Heart left ventricle (tissue), 16 donors: ENCODE measurements around the gene RNF144B. TPM values are rescaled to one million over a fixed set of nuclear protein-coding genes. Genes with fewer than 3 reads are reported as not detected.

Source experiments
- ATAC-seq, 4 donors: fragments of 200-7000 bp; cut with Tn5 transposase; one replicate each; pipeline ENCODE4 v1.9.1; 2020 to 2022; ENCODE audit warnings: moderate library complexity in 4 of 4, mild to moderate bottlenecking in 3 of 4, moderate number of reproducible peaks in 1 of 4
- DNase-seq, 5 donors: peaks; one replicate each; pipeline ENCODE4 v3.0.0-alpha.2; 2020
- H3K27ac ChIP-seq, 12 donors: fragments of 200-600 bp; sonication (generic) in 4 of 12; one replicate each; pipeline versions ENCODE4 v1.5.0 to v1.8.0; 2016 to 2022; ENCODE audit warnings: mild to moderate bottlenecking in 2 of 12
- H3K27me3 ChIP-seq, 9 donors: fragments of 200-600 bp; sonication (generic) in 2 of 9; one replicate each; pipeline versions ENCODE4 v1.5.1 to v1.8.0; 2016 to 2022; ENCODE audit warnings: mild to moderate bottlenecking in 3 of 9
- H3K36me3 ChIP-seq, 9 donors: fragments of 200-600 bp; sonication (generic) in 2 of 9; one replicate each; pipeline versions ENCODE4 v1.5.0 to v1.8.0; 2018 to 2022; ENCODE audit warnings: mild to moderate bottlenecking in 2 of 9
- H3K4me1 ChIP-seq, 12 donors: fragments of 200-600 bp; sonication (generic) in 4 of 12; one replicate each; pipeline versions ENCODE4 v1.5.0 to v1.8.0; 2016 to 2022; ENCODE audit warnings: mild to moderate bottlenecking in 3 of 12
- H3K4me3 ChIP-seq, 12 donors: fragments of 200-600 bp; sonication (generic) in 4 of 12; one replicate each; pipeline versions ENCODE4 v1.5.0 to v1.8.0; 2017 to 2022; ENCODE audit warnings: mild to moderate bottlenecking in 9 of 12, moderate library complexity in 4 of 12
- H3K9me3 ChIP-seq, 12 donors: fragments of 200-600 bp; sonication (generic) in 4 of 12; one replicate each; pipeline versions ENCODE4 v1.5.0 to v1.8.0; 2016 to 2022; ENCODE audit warnings: mild to moderate bottlenecking in 1 of 12
- POLR2A ChIP-seq, 2 donors: fragments of 450-650 bp; IDR thresholded peaks; one replicate each; pipeline ENCODE4 v1.6.1; 2017; ENCODE audit warnings: antibody characterized with exemption in 2 of 2, mild to moderate bottlenecking in 2 of 2, moderate library complexity in 2 of 2
- WGBS, 4 donors: extraction: QIAGEN DNeasy Blood & Tissue Kit in 2 of 4; methylation state at CpG; one replicate each; pipeline versions ENCODE4 v1.1.5 to v1.1.7; 2013 to 2018; 5-methylcytosine and 5-hydroxymethylcytosine counted together
- intact Hi-C, 10 donors: fragments of 100-400 bp; cut with DNase I; formaldehyde crosslinking; loops; one replicate each; pipeline versions ENCODE4 v1.11.1 to v1.14.2; 2022
- polyA plus RNA-seq, 2 donors: library from polyadenylated mRNA; stranded (reverse); fragments of 200-250 nt; gene quantifications; one replicate each; pipeline ENCODE4 v1.2.3, GENCODE V29; 2013
- total RNA-seq, 9 donors: library from RNA; depleted of rRNA in 2 of 9; stranded (reverse); fragments of >200 nt in 2 of 9; fragmentation: NEBNext Ultra II Directional in 3 of 9; extraction: Animal tissue kit (Norgen Biotek cat#: 25700) in 3 of 9; gene quantifications; one replicate each; pipeline versions ENCODE4 v1.1.0 to v1.2.4, GENCODE V29; 2016 to 2023
- TF ChIP-seq, protein P1 (sequence below), 12 donors: fragments of 200-600 bp; sonication (generic) in 4 of 12; IDR thresholded peaks; one replicate each; pipeline versions ENCODE4 v1.5.0 to v1.8.0; 2018 to 2022; ENCODE audit warnings: antibody characterized with exemption in 12 of 12, mild to moderate bottlenecking in 5 of 12
- donor health status: ischemic (EF 13 %, LVEDD 7.1; RV severe dilation, severe dysfunction).
- donor health status: healthy with polysubstance abuse.
- donor health status: DM: no; HTN: yes; CAD: no.
- donor health status: DM: no; HTN: no; CAD: no.
- donor health status: ischemic (EF 25% LVEDD 6.9; RV normal size, moderate dysfunction).
- donor health status: ischemic (EF 25% LVEDD 5.7; RV mildly dilated, moderate dysfunction).
- donor health status: healthy.
- donor health status: DM: yes; HTN: yes; CAD: no.
- donor health status: ischemic (EF 35%, LVEDD 5.7; RV mildly dilated, moderate dysfunction).
- donor health status: nonischemic (EF 11% LVEDD 7.7; RV severe dilation, severe dysfunction).
- donor health status: DM: yes; HTN: yes; CAD: no.
- donor health status: PGD.
- donor health status: ischemic (EF 29% LVEDD 5.4; RV normal size, mild dysfunction).
- donor health status: nonischemic (EF 23%, LVEDD 6.1; RV moderate dilation, normal function).

The RNF144B gene
- total and polyA plus RNA-seq, 11 donors, result 6.1 to 20.7 (median 9.6) TPM

DNA sequence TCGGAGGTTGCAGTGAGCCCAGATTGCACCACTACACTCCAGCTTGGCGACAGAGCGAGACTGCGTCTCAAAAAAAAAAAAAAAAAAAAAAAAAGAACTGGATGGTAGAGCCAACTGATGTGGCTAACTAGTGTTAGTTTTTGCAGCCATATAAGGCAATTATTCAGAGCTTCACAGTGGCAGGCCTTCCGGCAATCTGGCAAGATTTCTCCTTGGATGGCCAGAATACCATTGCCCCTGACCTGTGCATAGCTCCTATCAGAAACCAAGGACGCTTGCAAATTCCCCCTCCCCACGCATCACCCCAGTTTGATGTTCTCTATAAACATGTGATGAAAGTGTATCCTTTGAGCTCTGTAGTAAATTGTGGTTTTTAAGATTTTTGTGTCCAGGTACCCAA is 127.0 kb downstream of the RNF144B start:
- TF ChIP-seq, protein P1, sequence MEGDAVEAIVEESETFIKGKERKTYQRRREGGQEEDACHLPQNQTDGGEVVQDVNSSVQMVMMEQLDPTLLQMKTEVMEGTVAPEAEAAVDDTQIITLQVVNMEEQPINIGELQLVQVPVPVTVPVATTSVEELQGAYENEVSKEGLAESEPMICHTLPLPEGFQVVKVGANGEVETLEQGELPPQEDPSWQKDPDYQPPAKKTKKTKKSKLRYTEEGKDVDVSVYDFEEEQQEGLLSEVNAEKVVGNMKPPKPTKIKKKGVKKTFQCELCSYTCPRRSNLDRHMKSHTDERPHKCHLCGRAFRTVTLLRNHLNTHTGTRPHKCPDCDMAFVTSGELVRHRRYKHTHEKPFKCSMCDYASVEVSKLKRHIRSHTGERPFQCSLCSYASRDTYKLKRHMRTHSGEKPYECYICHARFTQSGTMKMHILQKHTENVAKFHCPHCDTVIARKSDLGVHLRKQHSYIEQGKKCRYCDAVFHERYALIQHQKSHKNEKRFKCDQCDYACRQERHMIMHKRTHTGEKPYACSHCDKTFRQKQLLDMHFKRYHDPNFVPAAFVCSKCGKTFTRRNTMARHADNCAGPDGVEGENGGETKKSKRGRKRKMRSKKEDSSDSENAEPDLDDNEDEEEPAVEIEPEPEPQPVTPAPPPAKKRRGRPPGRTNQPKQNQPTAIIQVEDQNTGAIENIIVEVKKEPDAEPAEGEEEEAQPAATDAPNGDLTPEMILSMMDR (IDR thresholded peaks at IDR 0.05), result no peak
- no peak for TF ChIP-seq POLR2A (IDR thresholded peaks at IDR 0.05)
- Histone ChIP-seq H3K4me1 (no peaks in the 10 kb centered on the region), H3K9me3 (no peaks in the 10 kb centered on the region), H3K36me3 (no peaks in the 10 kb centered on the region), H3K27me3 (no peaks in the 10 kb centered on the region), H3K27ac (no peak overlapping the region), H3K4me3 (no peak overlapping the region)
- ATAC-seq, result no peak
- 85 to 95% (median 93%) methylated on average over 7 of the region's 7 CpGs for WGBS, 4 donors
- intact Hi-C loops, result no loop called here
- no peak for DNase-seq

DNA sequence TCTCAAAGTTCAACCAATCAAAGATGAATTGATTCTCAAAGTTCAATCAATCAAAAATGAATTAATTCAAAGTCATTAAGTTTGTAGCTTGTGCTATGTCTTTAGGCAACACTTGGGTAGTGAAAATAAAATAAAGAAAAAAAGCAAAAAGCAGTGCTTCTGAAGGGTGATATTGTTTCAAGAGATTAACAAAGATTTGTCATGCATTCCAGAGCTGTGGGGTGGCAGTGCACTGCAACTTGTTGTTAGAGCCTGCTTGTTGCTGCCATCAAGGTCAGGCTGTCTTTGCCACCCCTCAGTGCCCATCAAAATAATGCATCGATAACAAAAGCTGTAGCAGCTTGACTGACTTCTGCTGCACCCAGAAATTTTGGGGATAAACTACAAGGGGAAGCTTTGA is 128.6 kb downstream of the RNF144B start:
- intact Hi-C loops, result no loop called here
- H3K9me3 ChIP-seq, result no peaks in the 10 kb centered on the region
- H3K27me3 ChIP-seq, result no peaks in the 10 kb centered on the region
- H3K27ac ChIP-seq, result no peak overlapping the region
- H3K4me1 ChIP-seq, result no peaks in the 10 kb centered on the region
- H3K36me3 ChIP-seq, result no peaks in the 10 kb centered on the region
- no peak overlapping the region for H3K4me3 ChIP-seq
- no peak for ATAC-seq
- TF ChIP-seq, protein P1 (IDR thresholded peaks at IDR 0.05), result no peak
- no peak for TF ChIP-seq POLR2A (IDR thresholded peaks at IDR 0.05)
- WGBS, 4 donors, result 35 to 60% (median 53%) methylated on average over 1 of the region's 1 CpG
- no peak for DNase-seq

Other genes with a start within 250 kb of the RNF144B start
- 10 to 100 TPM in 8 of 9 donors, 1 to 10 TPM in 1; 7.1 to 15.0 (median 13.7) TPM for gene TPMT, start 232.3 kb upstream of the RNF144B start, total RNA-seq
- gene TPMT, start 232.3 kb upstream of the RNF144B start, polyA plus RNA-seq, result 10 to 100 TPM; 13.2 to 22.5 TPM
- gene KDM1B, start 231.9 kb upstream of the RNF144B start, total RNA-seq, result 10 to 100 TPM; 10.0 to 21.8 (median 15.8) TPM
- gene KDM1B, start 231.9 kb upstream of the RNF144B start, polyA plus RNA-seq, result 10 to 100 TPM in 1 of 2 donors, 1 to 10 TPM in 1; 2.1 to 13.6 TPM
- 10 to 100 TPM; 41.3 to 83.0 (median 64.7) TPM for gene DEK, start 122.8 kb upstream of the RNF144B start, total RNA-seq
- 10 to 100 TPM; 20.9 to 47.2 TPM for gene DEK, start 122.8 kb upstream of the RNF144B start, polyA plus RNA-seq